PFSK-1 (cell line): ENCODE data around the gene TMEM106A.

Source experiments
- POLR2AphosphoS5 ChIP-seq: IDR thresholded peaks from 2 replicates; pipeline ENCODE4 v1.6.1; 2012; ENCODE audit warnings: low read depth, mild to moderate bottlenecking, control low read depth, low read length, moderate library complexity
- REST ChIP-seq, 2 experiments: IDR thresholded peaks; 2 replicates each; pipeline versions ENCODE4 v1.6.1 to v1.8.0; 2011 to 2012; ENCODE audit warnings: low read depth in 2 of 2, low read length in 2 of 2, control low read depth in 1 of 2, inconsistent platforms in 1 of 2, mild to moderate bottlenecking in 1 of 2, moderate library complexity in 1 of 2; ENCODE audit not compliant: insufficient read depth in 1 of 2
- SIN3A ChIP-seq: IDR thresholded peaks from 2 replicates; pipeline ENCODE4 v1.6.1; 2012; ENCODE audit warnings: mild to moderate bottlenecking, low read length, moderate library complexity, borderline replicate concordance; ENCODE audit not compliant: insufficient read depth
- TAF1 ChIP-seq: IDR thresholded peaks from 2 replicates; pipeline ENCODE4 v1.6.1; 2012; ENCODE audit warnings: low read length, control low read depth, borderline replicate concordance; ENCODE audit not compliant: insufficient read depth

DNA sequence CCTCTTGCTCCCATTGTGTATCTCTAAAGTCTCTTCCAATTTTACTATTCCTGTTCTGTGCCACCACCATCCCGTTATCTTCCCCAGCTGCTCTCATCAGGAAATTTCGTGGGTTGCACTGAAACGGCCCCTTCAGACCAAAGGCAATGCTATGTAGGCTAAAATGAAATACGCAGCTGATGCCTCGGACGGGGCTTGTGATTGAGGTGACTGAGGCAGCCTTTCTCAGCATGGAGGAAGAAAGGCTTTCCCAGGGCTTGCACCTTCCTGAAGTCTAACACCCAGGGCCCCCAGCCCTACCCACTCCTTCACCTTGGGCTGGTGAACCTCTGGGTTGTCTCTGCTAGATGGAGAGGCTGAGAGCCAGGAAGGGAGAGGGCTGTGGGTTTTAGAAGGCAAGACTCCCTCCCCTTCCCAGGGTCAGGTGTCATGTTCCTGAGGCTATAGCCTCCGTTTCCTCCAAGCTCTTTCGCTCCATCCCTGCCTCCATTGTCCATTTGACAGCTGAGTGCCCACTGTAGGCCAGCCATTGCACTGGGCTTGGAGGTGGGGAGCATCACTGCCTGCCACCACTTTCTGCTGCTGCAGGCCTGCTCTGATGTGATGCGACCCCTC lies 8.9 kb downstream of the TMEM106A start:
- TF ChIP-seq REST (IDR thresholded peaks at IDR 0.05; ENCODE audit: insufficient read depth in 1 of 2, low read depth in 2 of 2, low read length in 2 of 2) = no peak
- no peak for TF ChIP-seq POLR2AphosphoS5
- no peak for TF ChIP-seq SIN3A
- TF ChIP-seq TAF1 = no peak
